Measurements from ENCODE around the gene HOMER1. TPM values are rescaled to one million over a fixed set of nuclear protein-coding genes. Genes with fewer than 3 reads are reported as not detected.

Gene HOMER1
- 6.8 and 8.7 TPM in 2 replicates for total RNA-seq
- 3.8 and 3.9 TPM in 2 replicates for polyA plus RNA-seq
- polyA plus RNA-seq (2012) = 2.6 and 3.0 TPM in 2 replicates
- 0.12 and 1.9 TPM in 2 replicates for polyA minus RNA-seq (ENCODE audit: low replicate concordance)

DNA sequence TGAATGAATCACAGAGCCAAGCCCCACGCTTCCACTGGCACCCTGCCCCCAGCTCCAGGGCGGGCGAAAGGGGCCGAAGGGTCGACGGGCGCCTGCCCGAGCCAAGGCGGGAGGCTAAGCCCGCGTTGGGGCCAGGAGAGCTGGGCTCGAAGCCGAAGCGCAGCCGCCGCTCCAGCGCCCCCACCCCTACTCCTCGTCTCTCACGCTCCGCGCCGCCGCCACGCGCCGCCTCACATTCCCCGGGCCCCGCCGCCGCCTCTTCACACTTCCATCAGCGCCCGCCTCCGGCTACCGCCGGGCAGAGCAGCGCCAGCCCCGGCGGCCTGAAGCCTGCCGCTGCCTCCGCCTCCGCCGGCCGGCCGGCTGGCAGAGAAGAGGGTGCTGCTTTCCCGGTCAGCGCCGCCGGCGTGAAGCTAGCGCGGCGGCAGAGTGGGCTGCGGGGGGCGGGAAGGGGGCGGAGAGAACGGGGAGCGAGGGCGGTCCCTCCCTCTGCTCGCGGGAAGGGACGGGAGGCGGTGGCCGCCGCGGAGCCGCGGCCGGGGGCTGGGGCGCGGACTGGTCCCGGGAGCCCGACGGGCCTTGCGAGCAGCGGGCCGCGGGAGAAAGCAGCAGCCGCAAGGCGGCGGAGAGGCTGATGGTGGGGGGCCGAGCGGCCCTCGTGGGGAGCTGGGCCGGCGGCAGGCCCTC is at the start of gene HOMER1:
Gene HOMER1 (minus strand): TSS at position 431 of the 687 bp plus-strand sequence. CDS start 1,360 bp downstream, outside the sequence.
- Histone ChIP-seq H3K9ac (ENCODE audit: insufficient read depth, low read length) (peak within 1 kb of the TSS; percentile 90), H3K27ac (ENCODE audit: insufficient read depth, low read length) (peak within 1 kb of the TSS; percentile 85), H3K27me3 (ENCODE audit: control insufficient read depth, insufficient read depth, low read length) (no peaks in the 10 kb centered on the region), H4K20me1 (ENCODE audit: control insufficient read depth, extremely low read depth, insufficient read depth, low read length) (no peaks in the 10 kb centered on the region), H3K36me3 (ENCODE audit: control insufficient read depth, insufficient read depth, low read length) (no peaks in the 10 kb centered on the region), H3K4me3 (replicated peaks in 1 of 4; ENCODE audit: control extremely low read depth in 1 of 4, insufficient read depth in 1 of 4, low read depth in 3 of 4, low read length in 4 of 4) (peak within 1 kb of the TSS; percentile 77 to 83 (median 81)), H3K4me1 (ENCODE audit: control insufficient read depth, extremely low read depth, insufficient read depth, low read length) (peaks cover 6% of the 10 kb centered on the region), H2AFZ (ENCODE audit: low read length) (peak within 1 kb of the TSS; percentile 74), H3K9me3 (ENCODE audit: control insufficient read depth, insufficient read depth, low read depth, low read length) (no peaks in the 10 kb centered on the region), H3K4me2 (ENCODE audit: extremely low read depth, insufficient read depth, low read length) (peak within 1 kb of the TSS; percentile 98), H3K79me2 (ENCODE audit: control insufficient read depth, insufficient read depth, low read length) (no peaks in the 10 kb centered on the region)
- TF ChIP-seq, protein P1, sequence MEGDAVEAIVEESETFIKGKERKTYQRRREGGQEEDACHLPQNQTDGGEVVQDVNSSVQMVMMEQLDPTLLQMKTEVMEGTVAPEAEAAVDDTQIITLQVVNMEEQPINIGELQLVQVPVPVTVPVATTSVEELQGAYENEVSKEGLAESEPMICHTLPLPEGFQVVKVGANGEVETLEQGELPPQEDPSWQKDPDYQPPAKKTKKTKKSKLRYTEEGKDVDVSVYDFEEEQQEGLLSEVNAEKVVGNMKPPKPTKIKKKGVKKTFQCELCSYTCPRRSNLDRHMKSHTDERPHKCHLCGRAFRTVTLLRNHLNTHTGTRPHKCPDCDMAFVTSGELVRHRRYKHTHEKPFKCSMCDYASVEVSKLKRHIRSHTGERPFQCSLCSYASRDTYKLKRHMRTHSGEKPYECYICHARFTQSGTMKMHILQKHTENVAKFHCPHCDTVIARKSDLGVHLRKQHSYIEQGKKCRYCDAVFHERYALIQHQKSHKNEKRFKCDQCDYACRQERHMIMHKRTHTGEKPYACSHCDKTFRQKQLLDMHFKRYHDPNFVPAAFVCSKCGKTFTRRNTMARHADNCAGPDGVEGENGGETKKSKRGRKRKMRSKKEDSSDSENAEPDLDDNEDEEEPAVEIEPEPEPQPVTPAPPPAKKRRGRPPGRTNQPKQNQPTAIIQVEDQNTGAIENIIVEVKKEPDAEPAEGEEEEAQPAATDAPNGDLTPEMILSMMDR (conservative IDR thresholded peaks at IDR 0.05 in 1 of 2, IDR thresholded peaks at IDR 0.05 in 1 of 2; ENCODE audit: low read depth in 1 of 2, low read length in 2 of 2) = no peak
- TF ChIP-seq EZH2 (IDR thresholded peaks at IDR 0.05; ENCODE audit: low read length, missing control alignments) = no peak
- peak; percentile 73 to 80 for DNase-seq (ENCODE audit: low read depth in 2 of 2)

GRCh38 chr5:79563247-79563590 is 49.3 kb upstream of the HOMER1 start:
- Histone ChIP-seq H3K36me3 (ENCODE audit: control insufficient read depth, insufficient read depth, low read length) (no peaks in the 10 kb centered on the region), H3K4me3 (replicated peaks in 1 of 4; ENCODE audit: control extremely low read depth in 1 of 4, insufficient read depth in 1 of 4, low read depth in 3 of 4, low read length in 4 of 4) (no peak overlapping the region), H3K9ac (ENCODE audit: insufficient read depth, low read length) (no peak overlapping the region), H2AFZ (ENCODE audit: low read length) (no peak overlapping the region), H3K9me3 (ENCODE audit: control insufficient read depth, insufficient read depth, low read depth, low read length) (no peaks in the 10 kb centered on the region), H3K27me3 (ENCODE audit: control insufficient read depth, insufficient read depth, low read length) (no peaks in the 10 kb centered on the region), H3K79me2 (ENCODE audit: control insufficient read depth, insufficient read depth, low read length) (no peaks in the 10 kb centered on the region), H3K27ac (ENCODE audit: insufficient read depth, low read length) (no peak overlapping the region), H4K20me1 (ENCODE audit: control insufficient read depth, extremely low read depth, insufficient read depth, low read length) (no peaks in the 10 kb centered on the region), H3K4me2 (ENCODE audit: extremely low read depth, insufficient read depth, low read length) (no peak overlapping the region), H3K4me1 (ENCODE audit: control insufficient read depth, extremely low read depth, insufficient read depth, low read length) (peaks cover 2% of the 10 kb centered on the region)
- TF ChIP-seq, protein P1 (conservative IDR thresholded peaks at IDR 0.05 in 1 of 2, IDR thresholded peaks at IDR 0.05 in 1 of 2; ENCODE audit: low read depth in 1 of 2, low read length in 2 of 2) = no peak
- no peak for TF ChIP-seq EZH2 (IDR thresholded peaks at IDR 0.05; ENCODE audit: low read length, missing control alignments)
- no peak for DNase-seq (ENCODE audit: low read depth in 2 of 2)

DNA sequence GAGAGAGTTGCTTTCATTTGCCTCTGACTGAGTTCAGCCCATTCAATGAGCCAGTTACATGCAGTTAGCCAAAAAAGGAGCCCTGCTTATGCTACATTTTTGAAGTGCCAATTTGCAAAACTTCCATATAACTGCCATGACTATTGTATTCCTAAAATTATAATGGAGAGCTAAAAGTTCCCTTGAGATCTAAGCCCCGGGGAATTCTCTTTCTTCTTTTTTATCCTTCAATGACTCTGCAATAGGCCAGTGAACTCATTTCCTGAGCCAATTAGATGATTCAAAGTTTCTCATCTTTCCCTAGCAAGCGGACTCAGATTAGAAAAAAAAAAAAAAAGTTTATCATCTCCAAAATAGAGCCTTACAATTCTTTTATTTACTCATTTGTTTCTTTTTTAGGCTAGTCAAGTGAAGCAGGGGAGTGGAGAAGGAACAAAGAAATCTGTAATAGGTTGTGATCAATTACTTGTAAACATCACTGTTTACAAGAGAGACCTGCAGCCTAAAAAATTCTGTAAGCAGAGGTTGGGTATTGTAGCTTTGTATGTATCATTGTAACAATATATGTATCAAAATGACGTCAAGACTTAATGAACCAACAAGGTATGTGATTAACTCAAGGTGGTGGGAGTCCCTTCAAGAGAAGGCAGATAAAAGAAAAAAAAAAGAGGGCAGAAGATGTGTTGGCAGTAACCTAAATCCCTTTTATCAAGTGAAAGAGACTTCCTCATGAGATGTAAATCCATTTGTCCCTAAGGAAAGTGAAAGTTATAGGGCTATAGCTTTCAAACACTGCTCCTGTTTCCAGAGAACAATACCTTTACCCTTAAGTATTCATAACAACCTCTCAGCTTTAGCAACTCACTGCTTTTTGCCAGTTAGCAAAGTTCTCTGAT is 48.7 kb upstream of the HOMER1 start:
- H3K4me3 ChIP-seq (replicated peaks in 1 of 4; ENCODE audit: control extremely low read depth in 1 of 4, insufficient read depth in 1 of 4, low read depth in 3 of 4, low read length in 4 of 4) = no peak overlapping the region
- peak in 1 of 2 donors; percentile 53 for DNase-seq (ENCODE audit: low read depth in 2 of 2)
- H3K27me3 ChIP-seq (ENCODE audit: control insufficient read depth, insufficient read depth, low read length) = no peaks in the 10 kb centered on the region
- TF ChIP-seq, protein P1 (conservative IDR thresholded peaks at IDR 0.05 in 1 of 2, IDR thresholded peaks at IDR 0.05 in 1 of 2; ENCODE audit: low read depth in 1 of 2, low read length in 2 of 2) = no peak
- no peak for TF ChIP-seq EZH2 (IDR thresholded peaks at IDR 0.05; ENCODE audit: low read length, missing control alignments)
- no peak overlapping the region for H3K9ac ChIP-seq (ENCODE audit: insufficient read depth, low read length)
- peaks cover 2% of the 10 kb centered on the region for H3K4me1 ChIP-seq (ENCODE audit: control insufficient read depth, extremely low read depth, insufficient read depth, low read length)
- peak overlapping the region; percentile 13 for H2AFZ ChIP-seq (ENCODE audit: low read length)
- H3K4me2 ChIP-seq (ENCODE audit: extremely low read depth, insufficient read depth, low read length) = peak overlapping the region; percentile 35
- H3K9me3 ChIP-seq (ENCODE audit: control insufficient read depth, insufficient read depth, low read depth, low read length) = no peaks in the 10 kb centered on the region
- no peaks in the 10 kb centered on the region for H4K20me1 ChIP-seq (ENCODE audit: control insufficient read depth, extremely low read depth, insufficient read depth, low read length)
- no peaks in the 10 kb centered on the region for H3K36me3 ChIP-seq (ENCODE audit: control insufficient read depth, insufficient read depth, low read length)
- H3K79me2 ChIP-seq (ENCODE audit: control insufficient read depth, insufficient read depth, low read length) = no peaks in the 10 kb centered on the region
- no peak overlapping the region for H3K27ac ChIP-seq (ENCODE audit: insufficient read depth, low read length)
